Thyroid gland (tissue), 4 donors: ENCODE measurements around the gene IQGAP3. TPM values are rescaled to one million over a fixed set of nuclear protein-coding genes. Genes with fewer than 3 reads are reported as not detected.

Source experiments
- DNase-seq, 2 donors: peaks; one replicate each; pipeline ENCODE4 v3.0.0-alpha.2; 2019
- H3K27ac ChIP-seq, 3 donors: fragments of 200-600 bp; sonication (generic); 1 replicate in 2 of 3; 2 replicates in 1 of 3; pipeline ENCODE4 v1.5.1; 2016 to 2019; ENCODE audit warnings: mild to moderate bottlenecking in 1 of 3, moderate library complexity in 1 of 3
- H3K27me3 ChIP-seq: fragments of 200-600 bp; sonication (generic); one replicate; pipeline ENCODE4 v1.5.1; 2019
- H3K36me3 ChIP-seq, 2 donors: fragments of 200-600 bp; sonication (generic); one replicate each; pipeline ENCODE4 v1.5.1; 2016 to 2019
- H3K4me1 ChIP-seq, 2 donors: fragments of 200-600 bp; sonication (generic); one replicate each; pipeline ENCODE4 v1.5.1; 2017 to 2019
- H3K4me3 ChIP-seq, 3 donors: fragments of 200-600 bp; sonication (generic); replicated peaks in 1 of 3; 1 replicate in 2 of 3; 2 replicates in 1 of 3; pipeline ENCODE4 v1.5.1; 2016; ENCODE audit warnings: mild to moderate bottlenecking in 1 of 3
- H3K9me3 ChIP-seq: fragments of 200-600 bp; sonication (generic); one replicate; pipeline ENCODE4 v1.5.1; 2017
- POLR2A ChIP-seq, 2 donors: fragments of 450-650 bp; IDR thresholded peaks; one replicate each; pipeline ENCODE4 v1.6.1; 2017; ENCODE audit warnings: antibody characterized with exemption in 2 of 2, mild to moderate bottlenecking in 2 of 2, moderate library complexity in 1 of 2
- WGBS, 2 donors: methylation state at CpG; one replicate each; pipeline ENCODE4 v1.1.5; 2017; 5-methylcytosine and 5-hydroxymethylcytosine counted together
- intact Hi-C: fragments of 100-400 bp; cut with DNase I; formaldehyde crosslinking; loops from one replicate; pipeline ENCODE4 v1.15.1; 2023
- total RNA-seq, 4 donors: library from RNA; depleted of rRNA; stranded (reverse); fragments of >200 nt; gene quantifications; one replicate each; pipeline ENCODE4 v1.2.3, GENCODE V29; 2016
- TF ChIP-seq, protein P1 (sequence below), 6 experiments: fragments of 200-600 bp in 3 of 6; fragments of 450-650 bp in 3 of 6; sonication (generic) in 3 of 6; IDR thresholded peaks; one replicate each; pipeline ENCODE4 v1.5.1; 2016 to 2019; ENCODE audit warnings: antibody characterized with exemption in 6 of 6, mild to moderate bottlenecking in 2 of 6, inconsistent platforms in 1 of 6, moderate library complexity in 1 of 6

Gene IQGAP3
- total RNA-seq, 4 donors from 2014 or later: 0.15 to 1.4 (median 0.50) TPM

DNA sequence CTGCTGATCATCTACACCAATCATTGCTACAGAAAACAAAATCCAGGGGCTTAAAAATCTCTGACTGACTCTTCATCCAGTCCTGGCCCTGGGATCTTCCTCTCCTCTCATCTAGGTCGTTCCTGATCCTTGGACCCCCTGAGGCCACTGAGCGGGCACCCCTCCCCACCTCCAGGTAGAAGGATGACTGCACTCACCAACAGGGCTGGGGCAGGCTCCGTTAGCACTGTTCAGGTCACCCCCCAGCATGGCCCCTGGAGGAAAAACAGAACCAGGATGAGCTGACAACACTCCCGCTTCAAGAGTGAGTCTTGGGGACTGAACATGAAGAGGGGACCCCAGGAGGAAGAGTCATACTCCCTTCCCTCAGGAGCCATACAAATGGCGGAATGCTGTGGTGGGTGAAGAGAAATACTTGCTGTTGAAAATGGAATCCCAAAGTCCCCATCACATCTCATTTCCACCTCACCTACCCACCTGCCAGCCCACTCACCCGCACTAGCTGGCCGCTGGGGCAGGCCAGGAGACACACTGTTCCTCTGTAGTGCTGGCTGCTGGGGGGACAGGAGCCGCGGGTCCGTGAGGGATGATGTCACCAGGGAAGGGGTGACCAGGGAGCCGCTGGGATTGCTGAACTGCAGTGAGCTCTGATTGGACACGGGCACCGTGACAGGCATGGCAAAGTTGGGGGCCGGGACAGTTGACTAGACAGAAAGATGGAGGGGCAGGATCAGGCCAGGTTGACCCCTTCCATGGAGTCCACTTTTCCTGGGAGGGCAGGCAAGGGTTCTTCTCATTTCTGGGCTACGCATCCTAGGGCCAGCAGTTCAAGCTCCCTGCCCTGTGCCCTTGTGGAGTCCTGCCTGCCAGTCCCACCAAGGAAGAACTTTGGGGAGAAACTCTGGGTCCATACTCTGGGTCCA, 93.0 kb downstream of the IQGAP3 start:
- Histone ChIP-seq H3K9me3 (no peaks in the 10 kb centered on the region), H3K4me1 (peaks cover 17 to 30% of the 10 kb centered on the region in 2 donors), H3K36me3 (peaks cover 70 to 74% of the 10 kb centered on the region in 2 donors), H3K27ac (peak overlapping the region in 2 of 3 donors; percentile 13 to 64), H3K27me3 (no peaks in the 10 kb centered on the region), H3K4me3 (no peak overlapping the region)
- intact Hi-C loops: no loop called here
- no peak for DNase-seq
- TF ChIP-seq POLR2A (IDR thresholded peaks at IDR 0.05): no peak
- TF ChIP-seq, protein P1, sequence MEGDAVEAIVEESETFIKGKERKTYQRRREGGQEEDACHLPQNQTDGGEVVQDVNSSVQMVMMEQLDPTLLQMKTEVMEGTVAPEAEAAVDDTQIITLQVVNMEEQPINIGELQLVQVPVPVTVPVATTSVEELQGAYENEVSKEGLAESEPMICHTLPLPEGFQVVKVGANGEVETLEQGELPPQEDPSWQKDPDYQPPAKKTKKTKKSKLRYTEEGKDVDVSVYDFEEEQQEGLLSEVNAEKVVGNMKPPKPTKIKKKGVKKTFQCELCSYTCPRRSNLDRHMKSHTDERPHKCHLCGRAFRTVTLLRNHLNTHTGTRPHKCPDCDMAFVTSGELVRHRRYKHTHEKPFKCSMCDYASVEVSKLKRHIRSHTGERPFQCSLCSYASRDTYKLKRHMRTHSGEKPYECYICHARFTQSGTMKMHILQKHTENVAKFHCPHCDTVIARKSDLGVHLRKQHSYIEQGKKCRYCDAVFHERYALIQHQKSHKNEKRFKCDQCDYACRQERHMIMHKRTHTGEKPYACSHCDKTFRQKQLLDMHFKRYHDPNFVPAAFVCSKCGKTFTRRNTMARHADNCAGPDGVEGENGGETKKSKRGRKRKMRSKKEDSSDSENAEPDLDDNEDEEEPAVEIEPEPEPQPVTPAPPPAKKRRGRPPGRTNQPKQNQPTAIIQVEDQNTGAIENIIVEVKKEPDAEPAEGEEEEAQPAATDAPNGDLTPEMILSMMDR (IDR thresholded peaks at IDR 0.05): no peak
- 88 to 94% methylated on average over 14 to 15 of the region's 15 CpGs for WGBS, 2 donors

DNA sequence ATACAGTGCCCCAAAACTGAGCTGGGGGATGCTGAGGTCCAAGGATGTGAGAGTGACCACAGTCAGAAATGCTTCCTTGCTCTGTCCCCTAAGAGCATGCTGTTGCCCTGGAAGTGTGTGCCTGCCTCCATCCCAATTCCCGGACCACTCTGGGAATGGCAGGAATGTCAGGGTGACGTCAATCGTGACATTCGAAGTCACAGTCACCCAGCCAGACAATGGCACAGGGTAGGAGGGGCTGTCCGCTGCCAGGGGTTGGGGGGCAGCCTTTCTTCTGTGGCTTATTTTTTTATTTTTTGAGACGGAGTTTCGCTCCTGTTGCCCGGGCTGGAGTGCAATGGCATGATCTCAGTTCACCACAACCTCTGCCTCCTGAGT, 94.1 kb downstream of the IQGAP3 start:
- Histone ChIP-seq H3K4me1 (peaks cover 9 to 22% of the 10 kb centered on the region in 2 donors), H3K4me3 (no peak overlapping the region), H3K27ac (peak overlapping the region in 2 of 3 donors; percentile 13 to 64), H3K36me3 (peaks cover 81 to 86% of the 10 kb centered on the region in 2 donors), H3K27me3 (no peaks in the 10 kb centered on the region), H3K9me3 (no peaks in the 10 kb centered on the region)
- intact Hi-C loops: no loop called here
- TF ChIP-seq POLR2A (IDR thresholded peaks at IDR 0.05): no peak
- TF ChIP-seq, protein P1 (IDR thresholded peaks at IDR 0.05): no peak
- 93 to 94% methylated on average over 8 of the region's 8 CpGs for WGBS, 2 donors
- no peak for DNase-seq

DNA sequence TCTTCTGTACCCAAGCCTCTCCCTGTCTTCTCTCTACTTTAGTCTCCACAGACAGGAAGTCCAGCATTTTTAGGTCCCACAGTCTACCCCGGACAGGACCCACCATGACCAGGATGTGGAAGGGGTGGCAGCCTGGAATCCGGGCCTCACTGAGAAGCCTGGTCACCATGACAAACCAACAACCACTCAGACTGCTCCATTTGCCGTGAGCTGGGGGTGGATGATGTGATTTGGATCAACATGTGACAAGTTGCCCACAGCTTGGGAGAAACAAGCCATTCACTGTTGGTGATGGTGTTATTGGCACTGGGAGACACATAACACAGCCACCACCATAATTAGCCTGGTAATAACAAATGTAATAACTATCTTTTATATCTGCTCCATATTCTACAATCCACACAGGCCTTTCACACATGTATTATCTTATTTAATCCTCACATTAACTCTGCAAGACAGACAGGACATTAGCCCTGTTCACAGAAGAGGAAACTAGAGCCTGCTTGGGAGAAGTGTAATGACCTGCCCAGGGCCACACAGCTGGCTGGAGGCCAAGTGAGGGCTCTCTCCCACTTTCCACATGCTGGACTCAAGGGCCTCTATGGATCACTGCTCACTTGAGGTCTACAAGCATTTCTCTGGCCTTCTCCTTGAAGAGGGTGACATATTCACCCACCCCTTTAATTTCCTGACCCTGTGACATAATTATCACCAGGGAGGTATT, 94.7 kb downstream of the IQGAP3 start:
- no peaks in the 10 kb centered on the region for H3K9me3 ChIP-seq
- H3K27ac ChIP-seq: peak overlapping the region; percentile 13 to 64 (median 48)
- WGBS, 2 donors: 66 to 74% methylated on average over 3 of the region's 3 CpGs
- no peaks in the 10 kb centered on the region for H3K27me3 ChIP-seq
- H3K4me1 ChIP-seq: peaks cover 9 to 22% of the 10 kb centered on the region in 2 donors
- intact Hi-C loops: no loop called here
- peaks cover 86 to 90% of the 10 kb centered on the region in 2 donors for H3K36me3 ChIP-seq
- DNase-seq: peak; percentile 78 to 79
- no peak overlapping the region for H3K4me3 ChIP-seq
- TF ChIP-seq, protein P1 (IDR thresholded peaks at IDR 0.05): no peak
- TF ChIP-seq POLR2A (IDR thresholded peaks at IDR 0.05): no peak

DNA sequence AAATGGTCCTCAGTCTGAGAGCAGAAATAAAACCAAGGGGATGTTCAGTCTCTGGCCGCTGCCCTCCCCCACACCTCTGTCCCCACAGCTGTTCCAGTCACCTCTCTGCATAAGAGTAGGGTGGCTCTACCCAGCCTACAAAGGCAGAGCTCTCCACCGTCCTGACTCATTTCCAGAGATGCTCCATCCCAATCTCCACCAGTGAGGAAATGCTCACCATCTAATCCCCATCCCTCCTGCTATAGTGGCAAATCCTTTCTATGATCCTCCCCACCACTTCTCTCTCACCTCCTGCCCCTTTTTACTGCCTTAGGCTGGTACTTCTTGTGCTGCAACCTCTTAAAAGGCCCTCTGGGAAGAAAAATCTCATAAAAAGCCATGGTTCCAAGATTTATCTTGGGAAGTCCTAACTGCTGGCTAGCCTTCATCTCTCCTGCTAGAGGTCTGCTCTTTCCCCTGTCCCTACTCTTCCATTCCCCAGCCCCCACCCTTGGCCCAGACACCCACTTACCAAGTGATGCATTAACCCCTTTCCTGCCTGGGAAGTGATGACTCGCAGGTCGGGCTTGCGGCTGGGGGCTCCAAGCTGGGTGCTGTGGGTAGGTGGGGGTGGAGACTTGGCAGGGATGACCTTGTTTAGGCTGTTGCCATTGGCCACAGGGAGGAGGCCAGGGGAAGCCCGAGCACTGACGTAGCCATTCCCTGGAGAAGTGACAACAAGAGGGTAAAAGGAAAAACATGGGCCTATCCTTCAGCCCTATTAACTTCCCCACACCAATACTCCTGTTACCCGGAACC, 95.7 kb downstream of the IQGAP3 start:
- Histone ChIP-seq H3K9me3 (no peaks in the 10 kb centered on the region), H3K27me3 (no peaks in the 10 kb centered on the region), H3K27ac (peak overlapping the region in 2 of 3 donors; percentile 13 to 64), H3K4me3 (no peak overlapping the region), H3K36me3 (peaks cover 76 to 88% of the 10 kb centered on the region in 2 donors), H3K4me1 (peaks cover 9 to 28% of the 10 kb centered on the region in 2 donors)
- intact Hi-C loops: no loop called here
- TF ChIP-seq POLR2A (IDR thresholded peaks at IDR 0.05): no peak
- TF ChIP-seq, protein P1 (IDR thresholded peaks at IDR 0.05): no peak
- DNase-seq: no peak
- WGBS, 2 donors: 57 to 70% methylated on average over 8 of the region's 8 CpGs
